Measurements from ENCODE around the gene CYP8B1.

- TF ChIP-seq CTCF (IDR thresholded peaks at IDR 0.05; ENCODE audit: low read length) (no peak), EZH2 (IDR thresholded peaks at IDR 0.05; ENCODE audit: borderline replicate concordance, low read length) (no peak)
Observed at GRCh38 chr3:42892807-42893206, 17.1 kb upstream of the CYP8B1 start.

All from OCI-LY1 (cell line).